DOHH2 (cell line): ENCODE data around the gene PCAT7.

ENCODE experiments used
- H3F3A ChIP-seq: fragments of 200-600 bp; sonication (generic), shearing (Covaris generic); 2 replicates; pipeline ENCODE4 v1.6.0; 2016; ENCODE audit warnings: antibody characterized with exemption, mild to moderate bottlenecking; ENCODE audit not compliant: control insufficient read depth, insufficient read depth
- H3K27ac ChIP-seq: fragments of 200-600 bp; sonication (generic); 2 replicates; pipeline ENCODE4 v1.5.1; 2014; ENCODE audit warnings: low read depth, mild to moderate bottlenecking, low read length, moderate library complexity
- H3K27me3 ChIP-seq: fragments of 200-600 bp; sonication (generic); 2 replicates; pipeline ENCODE4 v1.6.1; 2014; ENCODE audit warnings: mild to moderate bottlenecking, low read length, mixed read lengths; ENCODE audit not compliant: control insufficient read depth
- H3K36me3 ChIP-seq: fragments of 200-600 bp; sonication (generic); 2 replicates; pipeline ENCODE4 v1.6.1; 2014; ENCODE audit warnings: mild to moderate bottlenecking, low read length, moderate library complexity, mixed read lengths; ENCODE audit not compliant: control insufficient read depth
- H3K4me1 ChIP-seq: fragments of 200-600 bp; sonication (generic); 2 replicates; pipeline ENCODE4 v1.6.1; 2014; ENCODE audit warnings: mild to moderate bottlenecking, low read length, mixed read lengths; ENCODE audit not compliant: control insufficient read depth
- H3K4me2 ChIP-seq: fragments of 200-600 bp; sonication (generic); 2 replicates; pipeline ENCODE4 v1.6.0; 2014; ENCODE audit warnings: mild to moderate bottlenecking, low read length, moderate library complexity
- H3K4me3 ChIP-seq: fragments of 200-600 bp; sonication (generic); 2 replicates; pipeline ENCODE4 v1.5.1; 2014; ENCODE audit warnings: mild to moderate bottlenecking, low read length, mixed read lengths
- H3K79me2 ChIP-seq: fragments of 200-600 bp; sonication (generic); 2 replicates; pipeline ENCODE4 v1.6.1; 2014; ENCODE audit warnings: mild to moderate bottlenecking, low read length, mixed read lengths; ENCODE audit not compliant: control insufficient read depth
- H3K9me2 ChIP-seq: fragments of 200-600 bp; sonication (generic); replicated peaks from 2 replicates; pipeline ENCODE4 v1.6.1; 2014; ENCODE audit warnings: mild to moderate bottlenecking, low read length, mixed read lengths; ENCODE audit not compliant: control insufficient read depth
- H3K9me3 ChIP-seq: fragments of 200-600 bp; sonication (generic); 2 replicates; pipeline ENCODE4 v1.6.1; 2014; ENCODE audit warnings: antibody characterized with exemption, low read length, mixed read lengths; ENCODE audit not compliant: control insufficient read depth, insufficient read depth
- H4K20me1 ChIP-seq: fragments of 200-600 bp; sonication (generic); 2 replicates; pipeline ENCODE4 v1.6.0; 2014; ENCODE audit warnings: low read depth, mild to moderate bottlenecking, antibody characterized with exemption, low read length, moderate library complexity; ENCODE audit not compliant: control insufficient read depth, insufficient read depth
- CTCF ChIP-seq: fragments of 200-600 bp; sonication (generic); IDR thresholded peaks from one replicate; pipeline ENCODE4 v1.5.1; 2014; ENCODE audit warnings: antibody characterized with exemption, mild to moderate bottlenecking, low read depth, low read length; ENCODE audit not compliant: poor library complexity, severe bottlenecking
- EZH2phosphoT487 ChIP-seq: fragments of 200-600 bp; sonication (generic); IDR thresholded peaks from 2 replicates; pipeline ENCODE4 v1.6.1; 2017; ENCODE audit warnings: borderline replicate concordance, mild to moderate bottlenecking, antibody characterized with exemption, low read length, moderate library complexity, mixed read lengths

PCAT7 gene

GRCh38 chr9:94568972-94569712 lies 14.3 kb downstream of the PCAT7 start:
- H4K20me1 ChIP-seq: no peaks in the 10 kb centered on the region
- H3K4me3 ChIP-seq: no peak overlapping the region
- H3K36me3 ChIP-seq: no peaks in the 10 kb centered on the region
- peaks cover 7% of the 10 kb centered on the region for H3K27me3 ChIP-seq
- no peaks in the 10 kb centered on the region for H3F3A ChIP-seq
- no peak overlapping the region for H3K4me2 ChIP-seq
- no peaks in the 10 kb centered on the region for H3K4me1 ChIP-seq
- TF ChIP-seq EZH2phosphoT487: no peak
- TF ChIP-seq CTCF: no peak
- no peaks in the 10 kb centered on the region for H3K9me2 ChIP-seq
- no peak overlapping the region for H3K27ac ChIP-seq
- H3K9me3 ChIP-seq: no peaks in the 10 kb centered on the region
- H3K79me2 ChIP-seq: no peaks in the 10 kb centered on the region

- H3K9me3 ChIP-seq: no peaks in the 10 kb centered on the region
- H3K4me2 ChIP-seq: no peak overlapping the region
- H4K20me1 ChIP-seq: no peaks in the 10 kb centered on the region
- no peaks in the 10 kb centered on the region for H3F3A ChIP-seq
- no peak overlapping the region for H3K27ac ChIP-seq
- no peaks in the 10 kb centered on the region for H3K79me2 ChIP-seq
- peaks cover 8% of the 10 kb centered on the region for H3K27me3 ChIP-seq
- no peaks in the 10 kb centered on the region for H3K9me2 ChIP-seq
- TF ChIP-seq CTCF: no peak
- no peak for TF ChIP-seq EZH2phosphoT487
- no peak overlapping the region for H3K4me3 ChIP-seq
- no peaks in the 10 kb centered on the region for H3K36me3 ChIP-seq
- peaks cover 10% of the 10 kb centered on the region for H3K4me1 ChIP-seq
These were observed 21.2 kb downstream of the PCAT7 start for GRCh38 chr9:94576131-94576530.

GRCh38 chr9:94577036-94577435 lies 22.2 kb downstream of the PCAT7 start:
- Histone ChIP-seq H3K9me2 (no peaks in the 10 kb centered on the region), H3K36me3 (no peaks in the 10 kb centered on the region), H3K27ac (no peak overlapping the region), H3K79me2 (no peaks in the 10 kb centered on the region), H4K20me1 (no peaks in the 10 kb centered on the region), H3K4me3 (no peak overlapping the region), H3K4me1 (peaks cover 10% of the 10 kb centered on the region), H3K27me3 (peaks cover 8% of the 10 kb centered on the region), H3F3A (no peaks in the 10 kb centered on the region), H3K9me3 (no peaks in the 10 kb centered on the region), H3K4me2 (no peak overlapping the region)
- TF ChIP-seq CTCF (no peak), EZH2phosphoT487 (no peak)
